GM12891 (cell line): Measurements from ENCODE around the gene DHX38.
"Not testable (repeated sequence)": the region's sequence is repeated elsewhere in the genome, so short reads cannot be mapped to it uniquely, and the experiment has no call there.

Source experiments
- DNase-seq: peaks from one replicate; pipeline ENCODE4 v3.0.0; 2011; ENCODE audit warnings: low spot score; ENCODE audit not compliant: insufficient read length
- FAIRE-seq: peaks from 2 replicates; lab custom pipeline; 2011; peaks lifted over from hg19 to GRCh38; lab: Jason Lieb, UNC
- PAX5 ChIP-seq: IDR thresholded peaks from 2 replicates; pipeline ENCODE4 v1.6.1; 2011; ENCODE audit warnings: low read length, moderate library complexity, mild to moderate bottlenecking; ENCODE audit not compliant: insufficient read depth, severe bottlenecking
- POLR2A ChIP-seq: IDR thresholded peaks from 2 replicates; pipeline ENCODE4 v1.6.1; 2011; ENCODE audit warnings: low read depth, low read length, control low read depth
- POLR2AphosphoS5 ChIP-seq: IDR thresholded peaks from 2 replicates; pipeline ENCODE4 v1.6.1; 2011; ENCODE audit warnings: low read depth, low read length, control low read depth
- POU2F2 ChIP-seq: IDR thresholded peaks from 2 replicates; pipeline ENCODE4 v1.6.1; 2011; ENCODE audit warnings: low read depth, mild to moderate bottlenecking, control low read depth, low read length, moderate library complexity
- SPI1 ChIP-seq: IDR thresholded peaks from 2 replicates; pipeline ENCODE4 v1.6.1; 2011; ENCODE audit warnings: low read depth, low read length, control low read depth
- TAF1 ChIP-seq: IDR thresholded peaks from 2 replicates; pipeline ENCODE4 v1.6.1; 2011; ENCODE audit warnings: low read depth, low read length, control low read depth

The DHX38 gene

GRCh38 chr16:72060405-72060804 lies 33.2 kb upstream of the DHX38 start:
- FAIRE-seq: no peak
- no peak for DNase-seq
- TF ChIP-seq POU2F2 (no peak), POLR2AphosphoS5 (no peak), PAX5 (no peak), TAF1 (no peak), SPI1 (no peak), POLR2A (no peak)

DNA sequence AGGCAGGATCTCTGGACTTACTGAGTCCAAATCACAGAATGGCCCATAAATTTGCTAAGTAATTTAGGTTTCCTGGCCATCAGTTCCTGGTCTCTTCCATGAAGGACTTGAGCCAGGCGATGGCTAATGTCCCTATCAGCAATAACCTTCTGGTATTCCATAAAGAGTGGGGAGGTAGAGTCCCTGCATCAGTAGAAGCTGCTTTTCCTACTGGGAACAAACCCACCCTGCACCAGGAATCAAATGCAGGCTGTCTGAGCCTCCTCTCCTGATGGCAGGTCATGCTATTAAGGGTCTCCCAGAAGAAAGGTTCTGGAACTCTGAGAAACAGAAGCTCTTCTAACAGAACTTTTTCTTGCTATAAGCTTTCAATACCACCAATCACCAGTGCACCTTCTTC lies 32.1 kb upstream of the DHX38 start:
- no peak for TF ChIP-seq SPI1
- no peak for TF ChIP-seq POLR2A
- TF ChIP-seq POLR2AphosphoS5: no peak
- TF ChIP-seq TAF1: no peak
- no peak for TF ChIP-seq POU2F2
- TF ChIP-seq PAX5: no peak
- DNase-seq: no peak
- no peak for FAIRE-seq

GRCh38 chr16:72064361-72064894 lies 29.2 kb upstream of the DHX38 start:
- DNase-seq (no peak), FAIRE-seq (no peak)
- TF ChIP-seq SPI1 (no peak), POLR2AphosphoS5 (no peak)

DNA sequence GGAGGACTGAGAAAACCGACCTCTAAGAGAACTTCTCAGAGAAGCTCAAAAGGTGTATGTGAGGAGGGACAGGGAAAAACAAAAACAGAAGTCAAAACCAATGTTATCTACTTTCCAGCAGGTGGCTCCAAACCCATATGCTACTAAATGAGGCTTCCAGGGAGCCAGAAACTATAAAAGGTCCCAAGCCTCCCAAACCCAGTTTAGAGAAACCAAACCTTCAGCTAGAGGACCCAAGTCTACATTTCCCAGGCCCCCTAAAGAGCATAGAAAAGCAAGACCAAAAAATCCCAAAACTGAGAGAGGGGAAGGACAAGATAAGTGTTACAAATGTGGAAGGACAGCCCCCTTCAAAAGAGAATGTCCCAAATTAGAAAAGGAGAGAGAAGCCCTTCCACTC lies 26.9 kb upstream of the DHX38 start:
- DNase-seq: no peak
- no peak for FAIRE-seq
- TF ChIP-seq POLR2A: no peak
- TF ChIP-seq TAF1: no peak
- no peak for TF ChIP-seq POU2F2
- no peak for TF ChIP-seq POLR2AphosphoS5
- TF ChIP-seq SPI1: no peak
- TF ChIP-seq PAX5: no peak

- TF ChIP-seq POU2F2 (no peak), POLR2AphosphoS5 (no peak), TAF1 (no peak), PAX5 (no peak), POLR2A (no peak), SPI1 (no peak)
- DNase-seq (no peak), FAIRE-seq (no peak)
Observed at GRCh38 chr16:72068930-72069329, 24.7 kb upstream of the DHX38 start.

DNA sequence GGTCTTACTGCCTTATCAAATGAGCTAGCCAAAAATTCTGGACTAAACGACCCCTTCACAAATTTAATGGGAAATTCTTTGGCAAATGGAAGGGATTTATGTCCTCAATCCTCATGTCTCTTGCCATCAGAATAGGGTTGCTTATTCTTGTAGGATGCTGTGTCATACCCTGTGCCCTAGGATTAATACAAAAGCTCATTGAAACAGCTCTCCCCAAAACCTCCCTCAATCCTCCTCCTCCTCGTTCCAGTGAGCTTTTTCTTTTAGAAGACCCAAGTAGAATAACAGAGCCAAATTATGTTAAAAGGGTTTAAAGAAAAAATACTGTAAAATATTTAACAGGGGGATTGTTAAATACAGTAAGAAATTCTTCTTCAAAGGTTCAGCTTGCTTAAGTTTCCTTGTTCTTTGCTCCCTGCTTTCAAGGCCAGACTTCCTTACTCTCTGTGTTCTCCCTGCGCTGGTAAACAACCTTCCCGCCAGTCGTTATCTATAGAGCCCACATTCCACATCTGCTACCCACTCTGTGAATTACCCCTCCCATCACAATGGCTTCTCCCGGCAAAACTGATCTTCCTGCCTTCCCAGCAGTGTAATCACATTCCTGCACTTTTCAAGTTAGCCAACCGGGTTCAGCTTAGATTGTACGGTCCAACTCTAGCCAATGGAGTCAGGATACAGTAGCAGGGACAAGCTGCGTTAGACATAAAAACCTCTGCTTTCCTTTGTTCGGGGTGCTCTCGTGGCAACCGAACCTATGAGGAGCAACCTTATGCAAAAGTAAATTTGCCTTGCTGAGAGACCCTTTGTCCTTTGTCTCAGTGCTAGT lies 20.9 kb upstream of the DHX38 start:
- FAIRE-seq: no peak
- DNase-seq: no peak
- TF ChIP-seq PAX5 (no peak), TAF1 (no peak), POLR2AphosphoS5 (no peak), SPI1 (no peak), POU2F2 (no peak), POLR2A (no peak)

DNA sequence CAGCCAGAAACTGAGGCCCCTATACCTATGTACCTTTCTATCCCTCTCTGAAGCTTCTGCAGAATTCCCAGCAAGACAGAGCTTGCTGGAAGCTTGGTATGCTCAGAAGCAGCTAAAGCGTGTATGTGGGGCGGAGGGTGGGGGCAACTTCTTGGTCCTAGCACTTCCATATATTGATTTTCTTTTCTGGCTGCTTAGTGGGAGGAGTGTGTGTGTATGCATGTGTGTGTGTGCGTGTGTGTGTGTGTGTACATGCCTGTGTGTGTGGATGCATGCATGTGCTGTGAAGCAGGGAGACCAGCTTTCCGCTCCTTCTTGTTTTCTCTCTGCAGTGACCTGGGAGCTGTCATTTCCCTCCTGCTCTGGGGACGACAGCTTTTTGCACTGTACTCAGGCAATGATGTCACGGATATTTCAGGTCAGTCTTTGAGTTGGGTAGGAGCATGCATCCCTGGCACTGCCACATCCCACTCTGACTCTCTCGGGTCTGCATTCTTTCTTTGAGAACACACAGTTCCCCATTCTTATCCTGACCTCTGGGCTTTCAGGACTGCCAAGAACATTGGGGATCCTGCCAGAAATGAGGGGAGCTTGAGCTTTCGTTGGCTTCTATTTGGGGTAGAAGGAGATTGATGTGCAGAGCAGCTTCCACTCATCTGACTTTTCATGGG lies 20.0 kb upstream of the DHX38 start:
- TF ChIP-seq PAX5 (no peak), TAF1 (no peak), SPI1 (no peak), POLR2AphosphoS5 (no peak), POU2F2 (no peak), POLR2A (no peak)
- FAIRE-seq: no peak
- no peak for DNase-seq

DNA sequence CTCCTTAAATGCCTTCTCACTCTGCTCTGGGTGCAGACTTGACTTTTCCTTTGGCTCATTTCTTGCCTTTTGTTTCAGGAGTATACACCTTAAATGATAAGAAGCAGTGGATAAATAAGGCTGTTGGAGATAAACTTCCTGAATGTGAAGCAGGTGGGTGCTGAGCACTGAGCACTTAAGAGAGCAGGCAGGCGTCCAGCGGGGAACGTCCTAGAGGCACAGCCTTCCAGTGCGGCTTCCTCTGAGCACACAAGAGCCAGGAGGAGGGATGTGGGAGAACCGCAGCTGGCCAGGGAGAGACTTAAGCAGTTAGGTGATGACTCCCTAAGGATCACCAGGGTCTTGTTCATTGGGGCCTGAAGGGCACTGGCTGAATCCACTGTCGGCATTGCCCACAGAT lies 18.6 kb upstream of the DHX38 start:
- FAIRE-seq: not testable (repeated sequence)

DNA sequence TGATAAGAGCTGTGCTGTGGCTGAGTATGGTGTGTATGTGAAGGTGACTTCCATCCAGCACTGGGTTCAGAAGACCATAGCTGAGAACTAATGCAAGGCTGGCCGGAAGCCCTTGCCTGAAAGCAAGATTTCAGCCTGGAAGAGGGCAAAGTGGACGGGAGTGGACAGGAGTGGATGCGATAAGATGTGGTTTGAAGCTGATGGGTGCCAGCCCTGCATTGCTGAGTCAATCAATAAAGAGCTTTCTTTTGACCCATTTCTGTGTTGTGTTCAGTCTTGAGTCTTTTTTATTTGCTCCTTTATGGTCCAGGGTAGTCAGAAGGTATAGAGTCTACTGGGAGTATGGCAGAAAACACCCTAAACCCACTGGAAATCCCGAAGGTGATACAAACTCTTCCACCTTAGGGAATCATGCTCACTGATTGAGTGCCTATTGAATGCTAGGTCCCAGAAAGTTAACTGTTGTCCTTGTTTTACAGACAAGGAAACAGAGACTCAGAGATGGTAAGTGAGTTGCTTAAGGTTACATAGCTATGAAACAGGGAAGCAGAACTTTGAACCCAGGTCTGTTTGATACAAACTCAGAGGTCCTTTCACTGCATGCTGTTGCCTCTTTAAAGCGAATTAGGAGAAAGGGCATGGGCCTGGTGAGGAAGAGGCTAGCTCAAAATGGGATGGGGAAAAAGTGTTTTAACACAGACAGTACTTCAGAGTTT lies 16.5 kb upstream of the DHX38 start:
- FAIRE-seq, DNase-seq: not testable (repeated sequence)

More for the DNA sequence above, 18.6 kb upstream of the DHX38 start:
- DNase-seq: not testable (repeated sequence)

GRCh38 chr16:72083778-72084404 lies 9.8 kb upstream of the DHX38 start:
- DNase-seq: no peak
- FAIRE-seq: no peak
- TF ChIP-seq SPI1 (no peak), POU2F2 (no peak), POLR2A (no peak), TAF1 (no peak), POLR2AphosphoS5 (no peak), PAX5 (no peak)
